GM19328 (cell line): ENCODE measurements around the gene MAGT1.
A peak's percentile ranks its signal among the peaks of the same experiment; 100 is the strongest.
"Not testable (repeated sequence)": the region's sequence is repeated elsewhere in the genome, so short reads cannot be mapped to it uniquely, and the experiment has no call there.

ENCODE experiments used
- ATAC-seq: cut with Tn5 transposase; IDR thresholded peaks from one replicate; pipeline ENCODE4 v1.9.1; 2021; ENCODE audit warnings: mild to moderate bottlenecking, moderate library complexity; ENCODE audit not compliant: unreplicated experiment

The MAGT1 gene

DNA sequence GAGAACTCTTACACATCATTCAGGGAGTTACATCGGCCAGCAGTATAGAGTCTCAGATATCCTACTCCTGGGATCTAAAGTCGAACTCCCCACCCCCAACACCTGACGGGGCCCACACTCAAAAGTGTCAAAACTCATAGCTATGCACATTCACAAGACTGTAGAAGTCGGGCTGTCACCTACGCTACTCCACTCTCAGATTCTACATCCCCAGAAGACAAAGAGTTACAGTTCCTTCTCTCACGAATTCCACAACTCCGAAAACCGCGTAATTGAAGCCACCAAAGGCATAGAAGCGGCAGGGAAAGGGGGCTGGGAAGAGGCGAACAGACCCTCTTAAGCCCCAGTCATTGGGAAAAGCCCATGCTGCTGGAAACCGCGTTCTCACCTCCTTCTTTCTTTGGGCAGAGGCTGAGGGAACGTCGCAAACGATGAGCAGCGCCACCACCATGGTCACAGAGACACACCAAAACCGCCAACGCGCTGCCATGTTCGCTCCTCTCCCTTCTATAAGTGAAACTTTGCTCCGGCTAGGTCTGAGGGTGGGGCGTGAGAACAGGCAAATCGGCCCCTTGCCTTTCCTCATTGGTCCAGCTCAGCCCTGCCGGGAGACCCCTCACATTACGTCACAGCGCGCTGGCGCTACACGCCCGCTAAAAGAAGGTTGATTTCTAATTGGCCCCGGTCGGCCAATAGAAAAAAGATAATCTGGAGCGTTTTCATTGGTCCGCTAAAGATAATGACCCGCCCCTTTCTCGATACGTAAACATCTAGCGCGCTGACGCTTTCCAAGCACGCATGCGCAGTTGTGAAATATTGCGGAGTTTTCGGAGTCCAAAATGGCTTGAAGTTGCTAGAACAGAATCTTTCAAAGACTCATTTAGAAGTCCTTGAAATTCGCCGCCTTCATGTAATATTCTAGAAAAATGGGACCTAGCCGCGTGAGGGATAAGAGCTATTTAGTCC, at the start of gene MAGT1:
TSS of gene MAGT1 (minus strand) at position 515 of the 966 bp plus-strand sequence. CDS start at position 490, 25 bp downstream.
- ATAC-seq = peak; percentile 88

DNA sequence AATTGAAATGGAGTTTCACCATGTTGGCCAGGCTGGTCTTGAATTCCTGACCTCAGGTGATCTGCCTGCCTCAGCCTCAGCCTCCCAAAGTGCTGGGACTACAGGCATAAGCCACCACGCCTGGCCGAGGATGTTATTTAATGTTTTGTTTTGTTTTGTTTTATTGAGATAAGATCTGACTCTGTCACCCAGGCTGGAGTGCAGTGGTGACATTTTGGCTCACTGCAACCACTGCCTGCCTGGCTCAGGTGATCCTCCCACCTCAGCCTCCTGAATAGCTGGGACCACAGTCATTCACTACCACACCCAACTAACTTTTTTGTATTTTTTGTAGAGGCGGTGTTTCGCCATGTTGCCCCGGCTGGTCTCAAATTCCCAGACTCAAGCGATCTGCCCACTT, 49.8 kb upstream of the MAGT1 start:
- ATAC-seq = not testable (repeated sequence)

DNA sequence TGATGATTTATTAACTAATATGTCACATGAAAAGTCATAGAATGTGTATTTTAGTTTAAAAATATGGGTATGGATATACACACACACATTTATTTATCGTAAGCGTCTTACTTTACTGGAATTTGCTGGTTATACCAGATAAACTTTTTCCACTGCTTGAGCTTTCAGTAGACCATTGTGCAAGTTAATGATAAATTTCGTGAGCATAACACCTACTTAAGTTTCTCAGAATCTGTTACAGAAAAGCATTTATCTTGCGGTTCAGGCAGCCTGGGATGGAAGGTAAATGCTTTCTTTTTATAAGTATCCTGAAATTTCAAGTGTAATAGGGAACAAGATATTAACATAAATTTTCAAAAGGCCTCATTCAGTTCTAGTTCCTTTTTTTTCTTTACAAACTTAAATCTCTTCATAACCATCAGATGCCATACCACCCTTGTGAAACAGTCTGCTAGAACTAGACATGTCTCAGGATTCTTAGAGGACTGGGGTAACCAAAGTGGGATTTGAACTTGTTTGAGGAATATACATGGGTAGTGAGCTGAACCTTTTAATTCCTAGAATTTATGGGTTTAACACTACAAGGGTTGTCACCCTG, 42.9 kb upstream of the MAGT1 start:
- no peak for ATAC-seq

- ATAC-seq = no peak
These were observed 42.1 kb upstream of the MAGT1 start for GRCh38 chrX:77937291-77937690.

DNA sequence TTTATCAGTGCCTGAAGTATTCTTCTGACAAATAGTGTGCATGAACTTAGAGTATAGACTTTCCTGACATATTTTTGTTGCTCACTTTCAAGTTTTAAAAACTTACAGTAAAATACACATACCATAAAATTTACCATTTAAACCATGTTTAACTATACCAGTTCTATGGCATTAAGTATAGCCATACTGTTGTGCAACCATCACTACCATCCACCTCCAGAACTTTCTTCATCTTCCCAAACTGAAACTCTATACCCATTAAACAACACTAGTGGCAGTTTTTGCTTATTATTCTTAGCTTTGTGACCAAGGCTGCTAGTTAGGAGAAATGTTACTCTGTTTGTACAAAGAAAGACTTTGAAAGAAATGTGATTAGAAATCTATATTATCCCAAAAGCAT, 41.1 kb upstream of the MAGT1 start:
- no peak for ATAC-seq

DNA sequence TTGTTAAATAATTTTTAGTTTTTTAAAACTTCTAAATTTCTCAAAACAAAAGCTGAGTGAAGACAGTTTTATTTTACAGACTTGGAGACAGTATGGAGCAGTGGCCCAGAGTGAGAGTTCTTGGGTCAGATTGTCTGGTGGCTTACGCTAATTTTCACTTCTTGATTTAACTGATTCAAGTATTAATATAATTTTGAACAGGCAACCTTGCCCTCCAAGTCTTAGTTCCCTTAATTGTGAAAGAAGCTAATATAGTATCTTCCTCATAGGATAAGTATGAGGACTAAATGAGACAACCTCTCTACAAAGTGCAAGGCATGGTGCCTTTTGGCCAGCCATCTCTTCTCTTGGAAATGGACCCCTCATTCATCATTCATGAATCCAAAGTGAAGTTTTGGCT, 40.7 kb upstream of the MAGT1 start:
- no peak for ATAC-seq

- ATAC-seq = no peak
These were observed 35.3 kb upstream of the MAGT1 start for GRCh38 chrX:77930581-77930980.

DNA sequence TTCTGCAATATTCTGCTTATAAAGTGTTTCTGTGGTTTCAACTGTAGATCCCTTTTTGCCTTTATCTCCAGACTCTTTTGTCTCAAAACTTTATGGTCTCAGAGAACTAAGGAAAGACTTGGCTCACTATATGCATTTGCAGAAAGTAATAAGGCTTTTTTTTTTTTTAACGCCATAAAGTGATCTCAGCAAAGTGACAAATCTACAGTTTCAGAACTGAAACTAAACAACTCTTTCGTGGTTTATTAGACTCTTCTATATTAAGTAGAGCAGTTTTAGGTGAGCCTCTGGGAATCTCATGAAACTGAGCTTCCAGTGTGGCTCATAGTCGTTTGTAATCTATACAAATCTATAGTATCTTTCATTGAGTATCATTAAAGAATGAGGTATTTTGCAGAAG, 30.5 kb upstream of the MAGT1 start:
- no peak for ATAC-seq

DNA sequence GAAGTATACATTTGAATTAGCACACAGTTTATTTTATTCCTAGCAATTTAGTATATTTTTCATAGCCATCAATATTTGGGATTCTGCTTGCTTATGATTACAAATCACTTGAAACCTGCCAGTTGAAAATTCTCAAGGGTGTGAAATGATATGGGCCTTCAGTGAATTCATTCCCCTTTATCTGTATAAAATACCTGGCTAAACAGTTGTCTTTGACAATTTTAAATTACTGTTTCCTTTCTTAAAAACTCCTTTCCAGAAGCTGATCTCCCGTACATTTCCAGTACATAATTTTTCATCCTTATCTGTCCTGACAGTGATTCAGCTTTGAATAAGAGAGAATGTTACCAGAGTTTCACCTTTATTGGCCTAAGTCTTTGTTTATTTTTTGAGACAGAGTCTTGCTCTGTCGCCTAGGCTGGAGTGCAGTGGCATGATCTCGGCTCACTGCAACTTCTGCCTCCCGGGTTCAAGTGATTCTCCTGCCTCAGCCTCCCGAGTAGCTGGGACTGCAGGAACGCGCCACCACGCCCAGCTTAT, 29.2 kb upstream of the MAGT1 start:
- ATAC-seq = no peak

GRCh38 chrX:77922787-77923186, 27.6 kb upstream of the MAGT1 start:
- ATAC-seq = no peak

DNA sequence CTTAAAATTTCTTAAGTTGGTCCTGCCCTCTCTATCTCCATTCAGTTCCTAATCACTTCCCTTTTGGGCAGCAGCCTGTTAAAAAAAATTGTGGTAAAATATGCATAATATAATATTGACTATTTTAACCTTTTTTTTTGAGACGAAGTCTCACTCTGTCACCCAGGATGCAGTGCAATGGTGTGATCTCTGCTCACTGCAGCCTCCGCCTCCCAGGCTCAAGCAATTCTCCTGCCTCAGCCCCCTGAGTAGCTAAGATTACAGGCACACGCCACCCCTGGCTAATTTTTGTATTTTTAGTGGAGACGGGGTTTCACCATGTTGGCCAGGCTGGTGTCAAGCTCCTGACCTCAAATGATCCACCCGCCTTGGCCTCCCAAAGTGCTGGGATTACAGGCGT, 24.1 kb upstream of the MAGT1 start:
- ATAC-seq = not testable (repeated sequence)

GRCh38 chrX:77918568-77918967, 23.3 kb upstream of the MAGT1 start:
- no peak for ATAC-seq

GRCh38 chrX:77917294-77917933, 22.2 kb upstream of the MAGT1 start:
- ATAC-seq = no peak

GRCh38 chrX:77910108-77910840, 15.0 kb upstream of the MAGT1 start, which contains the start of gene ATP7A:
Gene ATP7A, plus strand, starts transcription at chrX:77910693. Its CDS starts 60,949 bp downstream, at chrX:77971642.
- ATAC-seq = peak; percentile 86

GRCh38 chrX:77901506-77901905, 6.3 kb upstream of the MAGT1 start:
- ATAC-seq = no peak

GRCh38 chrX:77900688-77901087, 5.5 kb upstream of the MAGT1 start:
- ATAC-seq = no peak

GRCh38 chrX:77899081-77899828, 4.0 kb upstream of the MAGT1 start, which contains the start of gene COX7B:
Gene COX7B, plus strand, starts transcription at chrX:77899468. Its CDS starts 86 bp downstream, at chrX:77899554.
- ATAC-seq = peak; percentile 50

- ATAC-seq = no peak
These were observed 1.5 kb downstream of the MAGT1 start for GRCh38 chrX:77893713-77894112.

GRCh38 chrX:77892887-77893286, 2.3 kb downstream of the MAGT1 start:
- no peak for ATAC-seq

DNA sequence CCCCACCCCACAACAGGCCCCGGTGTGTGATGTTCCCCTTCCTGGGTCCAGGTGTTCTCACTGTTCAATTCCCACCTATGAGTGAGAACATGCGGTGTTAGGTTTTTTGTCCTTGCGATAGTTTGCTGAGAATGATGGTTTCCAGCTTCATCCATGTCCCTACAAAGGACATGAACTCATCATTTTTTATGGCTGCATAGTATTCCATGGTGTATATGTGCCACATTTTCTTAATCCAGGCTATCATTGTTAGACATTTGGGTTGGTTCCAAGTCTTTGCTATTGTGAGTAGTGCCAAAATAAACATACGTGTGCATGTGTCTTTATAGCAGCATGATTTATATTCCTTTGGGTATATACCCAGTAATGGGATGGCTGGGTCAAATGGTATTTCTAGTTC, 13.8 kb downstream of the MAGT1 start:
- ATAC-seq = not testable (repeated sequence)
